ENCODE data around the gene CAMK2G.
"Not testable (repeated sequence)": the region's sequence is repeated elsewhere in the genome, so short reads cannot be mapped to it uniquely, and the experiment has no call there.

CAMK2G gene

DNA sequence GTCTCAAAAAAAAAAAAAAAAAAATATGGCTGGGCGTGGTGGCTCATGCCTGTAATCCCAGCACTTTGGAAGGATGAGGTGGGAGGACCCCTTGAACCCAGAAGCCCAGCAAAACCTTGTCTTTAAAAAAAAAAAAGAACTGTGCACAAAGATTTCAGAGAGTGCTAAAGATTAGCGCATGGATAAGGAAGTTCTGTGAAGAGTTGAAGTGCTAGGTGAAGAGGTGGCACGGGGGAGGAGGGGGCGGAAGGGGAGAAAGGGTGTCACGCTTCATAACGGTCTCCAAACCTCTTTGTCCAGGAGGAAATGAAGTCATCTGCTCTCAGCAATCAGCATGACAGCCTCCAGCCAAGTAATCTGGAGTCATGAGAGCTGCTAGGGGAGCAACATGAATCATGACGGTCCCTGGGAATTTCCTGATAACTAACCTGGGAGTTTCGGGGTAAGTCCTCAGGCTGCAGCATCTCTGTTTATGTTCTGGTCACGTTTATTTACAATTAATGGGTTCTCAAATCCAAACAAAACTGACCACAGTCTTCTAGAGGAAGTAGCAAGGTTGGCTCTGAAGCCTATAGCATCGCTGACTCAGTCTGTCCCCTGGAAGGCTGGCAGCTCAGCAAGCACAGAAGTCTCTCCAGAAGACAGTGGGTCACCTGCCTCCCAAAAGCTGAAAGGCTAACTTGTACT, 34.6 kb upstream of the CAMK2G start:
- H3K9me3 Mint-ChIP-seq, result no peaks in the 10 kb centered on the region
- peaks cover 35% of the 10 kb centered on the region for H3K4me1 Mint-ChIP-seq
- H3K27me3 Mint-ChIP-seq, result peaks cover 27% of the 10 kb centered on the region
- H3K4me3 Mint-ChIP-seq, result peak overlapping the region; percentile 61
- no peaks in the 10 kb centered on the region for H3K36me3 Mint-ChIP-seq
- H3K27ac Mint-ChIP-seq, result peak overlapping the region; percentile 41

DNA sequence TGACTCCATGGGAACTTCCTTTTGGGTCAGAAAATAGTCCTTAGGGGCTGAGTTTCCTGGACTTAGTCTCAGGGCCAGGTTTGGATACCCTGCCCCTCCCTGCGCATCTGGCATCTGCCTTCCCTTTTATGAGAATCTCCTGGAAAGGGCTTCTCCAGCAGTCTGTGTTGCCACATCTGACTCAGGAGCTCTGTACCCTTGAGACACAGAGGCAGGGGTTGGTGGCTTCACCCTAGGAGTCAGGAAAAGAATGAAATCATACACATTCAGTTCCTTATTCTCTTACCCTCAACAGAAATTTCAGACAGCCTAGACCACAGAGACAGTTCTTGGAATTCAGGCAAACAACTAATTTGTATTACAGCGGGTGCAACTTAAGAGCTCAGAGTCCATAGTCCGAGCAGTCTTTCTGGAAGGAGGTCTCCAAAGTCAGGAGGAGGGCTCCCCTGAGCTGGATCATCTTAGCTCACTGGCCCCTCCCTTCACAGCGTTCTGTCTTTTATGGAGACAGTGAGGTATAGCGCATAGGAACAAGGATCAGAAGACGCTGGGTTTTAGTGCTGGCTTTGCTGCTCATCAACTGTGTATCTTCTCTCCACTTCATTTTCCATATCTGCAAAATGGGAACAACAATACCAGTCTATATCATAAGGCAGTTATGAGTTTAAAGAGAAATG, 33.6 kb upstream of the CAMK2G start:
- H3K4me1 Mint-ChIP-seq, result peaks cover 35% of the 10 kb centered on the region
- H3K27me3 Mint-ChIP-seq, result peaks cover 20% of the 10 kb centered on the region
- H3K27ac Mint-ChIP-seq, result no peak overlapping the region
- H3K36me3 Mint-ChIP-seq, result no peaks in the 10 kb centered on the region
- H3K4me3 Mint-ChIP-seq, result peak overlapping the region; percentile 61
- H3K9me3 Mint-ChIP-seq, result no peaks in the 10 kb centered on the region

- Mint-ChIP-seq H3K4me3 (peak overlapping the region; percentile 41), H3K9me3 (no peaks in the 10 kb centered on the region), H3K27ac (no peak overlapping the region), H3K4me1 (peaks cover 35% of the 10 kb centered on the region), H3K36me3 (no peaks in the 10 kb centered on the region), H3K27me3 (peaks cover 18% of the 10 kb centered on the region)
These were observed 32.4 kb upstream of the CAMK2G start for GRCh38 chr10:73906524-73907447.

DNA sequence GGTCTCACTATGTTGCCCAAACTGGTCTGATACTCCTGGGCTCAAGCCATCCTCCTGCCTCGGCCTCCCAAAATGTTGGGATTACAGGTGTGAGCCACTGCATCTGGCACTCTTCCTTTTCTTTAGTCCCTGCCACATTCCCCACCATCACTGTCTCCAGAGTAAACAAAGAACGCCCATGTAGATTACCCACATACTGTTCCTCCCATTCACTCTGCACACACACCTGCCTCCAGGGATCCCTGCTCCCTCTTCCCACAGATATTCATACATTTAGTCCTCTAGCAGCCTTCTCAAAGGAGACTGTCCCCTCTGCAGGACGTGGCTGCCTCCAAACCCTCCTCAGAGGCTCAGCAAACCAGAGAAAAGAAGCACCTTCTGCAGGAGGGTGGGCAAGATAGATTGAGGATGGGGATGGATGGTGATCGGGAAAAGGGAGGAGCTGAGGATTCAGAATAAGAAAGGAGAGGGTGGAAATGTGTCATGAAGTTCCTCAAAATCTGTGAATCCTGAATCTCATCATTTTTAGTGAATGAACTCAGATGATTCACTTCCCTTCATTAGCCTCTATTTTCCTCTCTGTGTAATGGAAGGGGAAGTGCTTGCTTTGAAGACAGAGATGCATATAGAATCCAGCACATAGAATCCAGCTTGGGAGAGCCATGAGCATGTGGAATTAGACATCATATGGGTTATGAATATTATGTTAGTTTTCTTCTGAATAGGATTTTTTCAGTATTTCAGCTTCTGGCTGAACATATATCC, 31.1 kb upstream of the CAMK2G start:
- H3K27ac Mint-ChIP-seq, result no peak overlapping the region
- peaks cover 26% of the 10 kb centered on the region for H3K4me1 Mint-ChIP-seq
- H3K9me3 Mint-ChIP-seq, result no peaks in the 10 kb centered on the region
- H3K27me3 Mint-ChIP-seq, result peaks cover 10% of the 10 kb centered on the region
- H3K36me3 Mint-ChIP-seq, result no peaks in the 10 kb centered on the region
- H3K4me3 Mint-ChIP-seq, result no peak overlapping the region

GRCh38 chr10:73902351-73902750, 28.0 kb upstream of the CAMK2G start:
- Mint-ChIP-seq H3K4me3 (no peak overlapping the region), H3K27ac (no peak overlapping the region), H3K4me1 (no peaks in the 10 kb centered on the region), H3K9me3 (no peaks in the 10 kb centered on the region), H3K36me3 (no peaks in the 10 kb centered on the region), H3K27me3 (peaks cover 6% of the 10 kb centered on the region)

GRCh38 chr10:73901261-73901660, 26.9 kb upstream of the CAMK2G start:
- Mint-ChIP-seq H3K4me3 (no peak overlapping the region), H3K27ac (no peak overlapping the region)

DNA sequence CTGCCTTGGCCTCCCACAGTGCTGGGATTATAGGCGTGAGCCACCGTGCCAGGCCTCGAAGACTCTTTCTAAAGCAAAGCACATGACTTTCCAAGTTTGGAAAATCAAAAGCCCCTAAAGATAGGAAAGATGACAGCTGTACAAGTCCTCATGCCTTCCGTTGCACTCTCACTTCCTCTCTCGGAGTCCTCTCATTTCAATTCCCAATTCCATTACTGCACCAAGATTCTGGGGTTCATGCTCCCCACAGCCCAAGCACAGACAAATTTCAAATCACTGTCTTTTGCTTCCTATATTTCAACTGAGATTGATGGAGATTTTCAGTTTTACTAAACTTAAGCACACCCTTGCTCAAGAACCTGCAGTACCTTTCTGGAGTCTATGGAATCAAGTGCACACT, 25.7 kb upstream of the CAMK2G start:
- Mint-ChIP-seq H3K4me1 (no peaks in the 10 kb centered on the region), H3K27ac (no peak overlapping the region), H3K9me3 (no peaks in the 10 kb centered on the region), H3K36me3 (no peaks in the 10 kb centered on the region), H3K27me3 (no peaks in the 10 kb centered on the region), H3K4me3 (no peak overlapping the region)

More at GRCh38 chr10:73901261-73901660, 26.9 kb upstream of the CAMK2G start:
- Mint-ChIP-seq H3K4me1 (no peaks in the 10 kb centered on the region), H3K36me3 (no peaks in the 10 kb centered on the region), H3K9me3 (no peaks in the 10 kb centered on the region), H3K27me3 (peaks cover 3% of the 10 kb centered on the region)

DNA sequence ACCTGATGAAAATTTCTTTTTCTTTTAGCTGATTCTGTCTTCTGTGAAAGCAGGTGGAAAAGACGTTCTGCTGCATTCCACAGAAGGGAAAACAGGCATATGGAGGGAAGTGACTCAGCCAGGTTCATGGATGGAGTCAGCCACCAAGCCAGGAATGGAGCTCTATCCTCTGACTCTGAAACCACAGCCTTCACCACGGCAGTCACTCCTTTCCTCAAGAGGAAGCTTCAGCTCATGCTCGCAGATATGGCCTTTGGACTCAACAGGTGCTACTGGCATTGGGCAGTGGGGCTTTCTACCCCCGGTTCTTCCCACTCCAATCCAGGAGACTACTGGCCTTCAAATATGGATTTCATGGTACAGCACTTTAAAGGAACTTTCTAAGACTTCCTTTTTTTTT, 25.1 kb upstream of the CAMK2G start:
- H3K4me1 Mint-ChIP-seq, result peaks cover 4% of the 10 kb centered on the region
- H3K27me3 Mint-ChIP-seq, result no peaks in the 10 kb centered on the region
- no peaks in the 10 kb centered on the region for H3K9me3 Mint-ChIP-seq
- H3K4me3 Mint-ChIP-seq, result no peak overlapping the region
- no peak overlapping the region for H3K27ac Mint-ChIP-seq
- no peaks in the 10 kb centered on the region for H3K36me3 Mint-ChIP-seq

GRCh38 chr10:73898730-73899410, 24.5 kb upstream of the CAMK2G start:
- no peak overlapping the region for H3K27ac Mint-ChIP-seq
- H3K4me3 Mint-ChIP-seq, result no peak overlapping the region
- no peaks in the 10 kb centered on the region for H3K9me3 Mint-ChIP-seq
- no peaks in the 10 kb centered on the region for H3K36me3 Mint-ChIP-seq
- H3K27me3 Mint-ChIP-seq, result no peaks in the 10 kb centered on the region
- peaks cover 9% of the 10 kb centered on the region for H3K4me1 Mint-ChIP-seq

- H3K27me3 Mint-ChIP-seq, result no peaks in the 10 kb centered on the region
- peaks cover 9% of the 10 kb centered on the region for H3K4me1 Mint-ChIP-seq
- H3K4me3 Mint-ChIP-seq, result no peak overlapping the region
- no peak overlapping the region for H3K27ac Mint-ChIP-seq
- H3K36me3 Mint-ChIP-seq, result no peaks in the 10 kb centered on the region
- H3K9me3 Mint-ChIP-seq, result no peaks in the 10 kb centered on the region
These were observed 23.3 kb upstream of the CAMK2G start for GRCh38 chr10:73897693-73898092.

DNA sequence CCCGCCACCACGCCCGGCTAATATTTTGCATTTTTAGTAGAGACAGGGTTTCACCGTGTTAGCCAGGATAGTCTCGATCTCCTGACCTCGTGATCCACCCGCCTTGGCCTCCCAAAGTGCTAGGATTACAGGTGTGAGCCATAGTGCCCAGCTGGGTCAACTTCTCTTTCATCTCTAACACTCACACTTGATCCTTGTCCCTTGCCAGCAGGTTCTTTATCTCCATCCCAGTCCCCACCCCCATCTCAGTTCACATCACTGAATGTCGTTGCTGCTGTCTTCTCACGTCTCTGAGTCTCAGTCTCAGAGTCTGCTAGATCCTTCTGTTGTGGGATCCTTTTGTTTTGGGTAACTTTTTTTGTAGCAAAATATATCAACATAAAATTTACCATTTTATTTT, 21.0 kb upstream of the CAMK2G start:
- not testable (repeated sequence) for H3K36me3 Mint-ChIP-seq, H3K4me3 Mint-ChIP-seq

GRCh38 chr10:73894245-73894971, 20.1 kb upstream of the CAMK2G start:
- Mint-ChIP-seq H3K27me3 (no peaks in the 10 kb centered on the region), H3K9me3 (no peaks in the 10 kb centered on the region), H3K4me1 (peaks cover 9% of the 10 kb centered on the region)

More for the DNA sequence above, 21.0 kb upstream of the CAMK2G start:
- not testable (repeated sequence) for H3K4me1 Mint-ChIP-seq, H3K27ac Mint-ChIP-seq, H3K27me3 Mint-ChIP-seq, H3K9me3 Mint-ChIP-seq

DNA sequence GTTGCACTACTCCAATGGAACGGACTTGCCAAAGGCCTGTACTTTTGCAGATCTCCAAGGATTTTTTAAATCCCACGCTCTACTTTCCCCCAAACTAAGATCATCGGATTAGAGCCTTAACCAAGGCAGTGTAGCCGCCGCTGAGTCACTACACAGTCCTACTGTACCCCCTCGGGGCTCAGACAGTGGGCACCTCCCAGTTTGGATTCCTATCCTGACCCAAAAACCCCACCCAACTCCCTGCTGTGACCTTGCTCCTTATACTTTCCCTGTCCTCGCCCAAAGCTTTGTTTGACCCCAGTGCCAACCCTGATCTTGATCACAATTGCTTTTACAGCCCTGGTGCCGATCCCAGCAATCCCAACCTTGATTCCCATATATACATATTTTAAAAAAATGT, 19.1 kb upstream of the CAMK2G start:
- no peak overlapping the region for H3K4me3 Mint-ChIP-seq
- no peak overlapping the region for H3K27ac Mint-ChIP-seq
- H3K9me3 Mint-ChIP-seq, result no peaks in the 10 kb centered on the region
- no peaks in the 10 kb centered on the region for H3K27me3 Mint-ChIP-seq
- H3K4me1 Mint-ChIP-seq, result peaks cover 9% of the 10 kb centered on the region
- no peaks in the 10 kb centered on the region for H3K36me3 Mint-ChIP-seq

More at GRCh38 chr10:73894245-73894971, 20.1 kb upstream of the CAMK2G start:
- Mint-ChIP-seq H3K27ac (no peak overlapping the region), H3K4me3 (no peak overlapping the region), H3K36me3 (no peaks in the 10 kb centered on the region)

- H3K27ac Mint-ChIP-seq, result no peak overlapping the region
- no peaks in the 10 kb centered on the region for H3K27me3 Mint-ChIP-seq
- peaks cover 9% of the 10 kb centered on the region for H3K4me1 Mint-ChIP-seq
- no peaks in the 10 kb centered on the region for H3K9me3 Mint-ChIP-seq
- no peak overlapping the region for H3K4me3 Mint-ChIP-seq
- H3K36me3 Mint-ChIP-seq, result no peaks in the 10 kb centered on the region
These were observed 18.1 kb upstream of the CAMK2G start for GRCh38 chr10:73892310-73893030.
